Urothelium cell line (cell line): Measurements from ENCODE around the gene PAPSS1.
"Not testable (repeated sequence)": the region's sequence is repeated elsewhere in the genome, so short reads cannot be mapped to it uniquely, and the experiment has no call there.

Source experiments
- DNase-seq: peaks from one replicate; pipeline ENCODE4 v3.0.0; 2011; ENCODE audit warnings: low spot score, mixed read lengths
- FAIRE-seq: peaks from 2 replicates; lab custom pipeline; 2011; peaks lifted over from hg19 to GRCh38; lab: Jason Lieb, UNC

Gene PAPSS1

GRCh38 chr4:107719922-107720722, at the start of gene PAPSS1:
PAPSS1 (minus strand) TSS chr4:107720234; CDS start chr4:107720179, 55 bp downstream.
- DNase-seq = peak; percentile 96
- FAIRE-seq = peak; percentile 62

GRCh38 chr4:107760281-107760947, 40.4 kb upstream of the PAPSS1 start:
- DNase-seq (no peak), FAIRE-seq (no peak)

- DNase-seq (peak; percentile 25), FAIRE-seq (no peak)
Measured at GRCh38 chr4:107757864-107758476, 37.9 kb upstream of the PAPSS1 start.

- FAIRE-seq = no peak
- DNase-seq = no peak
Measured at GRCh38 chr4:107757283-107757682, 37.2 kb upstream of the PAPSS1 start.

GRCh38 chr4:107755841-107756356, 35.9 kb upstream of the PAPSS1 start:
- DNase-seq (no peak), FAIRE-seq (no peak)

- no peak for DNase-seq
- FAIRE-seq = no peak
Measured at GRCh38 chr4:107751670-107752069, 31.6 kb upstream of the PAPSS1 start.

GRCh38 chr4:107747748-107748486, 27.9 kb upstream of the PAPSS1 start:
- no peak for FAIRE-seq
- DNase-seq = no peak

- DNase-seq (no peak), FAIRE-seq (no peak)
Measured at GRCh38 chr4:107746161-107746560, 26.1 kb upstream of the PAPSS1 start.

- FAIRE-seq = no peak
- DNase-seq = no peak
Measured at GRCh38 chr4:107744532-107744931, 24.5 kb upstream of the PAPSS1 start.

GRCh38 chr4:107743532-107743931, 23.5 kb upstream of the PAPSS1 start:
- FAIRE-seq (no peak), DNase-seq (no peak)

- FAIRE-seq = no peak
- no peak for DNase-seq
Measured at GRCh38 chr4:107742791-107743190, 22.8 kb upstream of the PAPSS1 start.

GRCh38 chr4:107742196-107742595, 22.2 kb upstream of the PAPSS1 start:
- FAIRE-seq (no peak), DNase-seq (no peak)

- FAIRE-seq (no peak), DNase-seq (no peak)
Measured at GRCh38 chr4:107740950-107741701, 21.1 kb upstream of the PAPSS1 start.

- no peak for DNase-seq
Measured at GRCh38 chr4:107740381-107740780, 20.3 kb upstream of the PAPSS1 start.

GRCh38 chr4:107737450-107737849, 17.4 kb upstream of the PAPSS1 start:
- DNase-seq (no peak), FAIRE-seq (no peak)

More at GRCh38 chr4:107740381-107740780, 20.3 kb upstream of the PAPSS1 start:
- FAIRE-seq = no peak

- DNase-seq = peak; percentile 62
- FAIRE-seq = no peak
Measured at GRCh38 chr4:107736924-107737448, 17.0 kb upstream of the PAPSS1 start.

- FAIRE-seq (no peak), DNase-seq (no peak)
Measured at GRCh38 chr4:107736037-107736436, 16.0 kb upstream of the PAPSS1 start.

GRCh38 chr4:107734120-107734519, 14.1 kb upstream of the PAPSS1 start:
- DNase-seq (peak; percentile 45), FAIRE-seq (no peak)

GRCh38 chr4:107733431-107733925, 13.4 kb upstream of the PAPSS1 start:
- no peak for FAIRE-seq

GRCh38 chr4:107729050-107729449, 9.0 kb upstream of the PAPSS1 start:
- not testable (repeated sequence) for DNase-seq

More at GRCh38 chr4:107733431-107733925, 13.4 kb upstream of the PAPSS1 start:
- no peak for DNase-seq

More at GRCh38 chr4:107729050-107729449, 9.0 kb upstream of the PAPSS1 start:
- FAIRE-seq = not testable (repeated sequence)
